K562 (cell line): ENCODE data around the gene RRBP1. TPM values are rescaled to one million over a fixed set of nuclear protein-coding genes. Genes with fewer than 3 reads are reported as not detected.
A peak's percentile ranks its signal among the peaks of the same experiment; 100 is the strongest.

ENCODE experiments used
- ATF1 ChIP-seq, 2 experiments: fragments of 450-650 bp in 1 of 2; IDR thresholded peaks; 2 replicates each; pipeline ENCODE4 v1.6.1; 2016; ENCODE audit warnings: missing compliant biosample characterization in 1 of 2, missing genetic modification characterization in 1 of 2
- CEBPZ ChIP-seq: fragments of 150-350 bp; IDR thresholded peaks from 2 replicates; pipeline ENCODE4 v1.6.1; 2014; ENCODE audit warnings: low read depth, mild to moderate bottlenecking, low read length, borderline replicate concordance
- CHAMP1 ChIP-seq: fragments of 450-650 bp; IDR thresholded peaks from 2 replicates; pipeline ENCODE4 v1.6.1; 2016; ENCODE audit warnings: mild to moderate bottlenecking
- CTCF ChIP-seq, 3 experiments: IDR thresholded peaks in 2 of 3; conservative IDR thresholded peaks in 1 of 3; 2 replicates each; pipeline ENCODE4 v1.5.1; 2011 to 2012; ENCODE audit warnings: low read length in 3 of 3, mild to moderate bottlenecking in 3 of 3, control low read depth in 2 of 3, improper control_type of control experiment in 1 of 3, inconsistent platforms in 1 of 3, low read depth in 1 of 3, mixed read lengths in 1 of 3, moderate library complexity in 1 of 3; ENCODE audit not compliant: insufficient read depth in 2 of 3
- ELF1 ChIP-seq: fragments of 200-800 bp; sonication (Bioruptor generic); IDR thresholded peaks from 2 replicates; pipeline ENCODE4 v1.6.1; 2016; ENCODE audit warnings: missing genetic modification characterization, missing compliant biosample characterization
- ELK1 ChIP-seq: sonication (generic); formaldehyde crosslinking; IDR thresholded peaks from 2 replicates; pipeline ENCODE4 v1.8.1; 2022; ENCODE audit warnings: missing genetic modification reagents
- FOS ChIP-seq: IDR thresholded peaks from 3 replicates; pipeline ENCODE4 v1.6.1; 2011; ENCODE audit not compliant: insufficient read length; ENCODE audit errors: extremely low read depth
- L3MBTL2 ChIP-seq: fragments of 450-650 bp; IDR thresholded peaks from 2 replicates; pipeline ENCODE4 v1.6.1; 2016; ENCODE audit warnings: mild to moderate bottlenecking, moderate library complexity
- LCOR ChIP-seq: sonication (generic); formaldehyde crosslinking; IDR thresholded peaks from 2 replicates; pipeline ENCODE4 v1.8.0; 2022; ENCODE audit warnings: mild to moderate bottlenecking, missing genetic modification reagents
- MTA1 ChIP-seq: fragments of 450-650 bp; IDR thresholded peaks from 2 replicates; pipeline ENCODE4 v1.6.1; 2017; ENCODE audit warnings: borderline replicate concordance
- PHF20 ChIP-seq: fragments of 450-650 bp; IDR thresholded peaks from 2 replicates; pipeline ENCODE4 v1.6.1; 2018; ENCODE audit not compliant: partially characterized antibody
- RFX7 ChIP-seq: fragments of 250-450 bp; sonication (Bioruptor Pico); IDR thresholded peaks from 2 replicates; pipeline ENCODE4 v1.5.1; 2021; ENCODE audit warnings: mild to moderate bottlenecking
- SOX6 ChIP-seq: fragments of 450-650 bp; IDR thresholded peaks from 2 replicates; pipeline ENCODE4 v1.6.1; 2014; ENCODE audit warnings: mild to moderate bottlenecking
- THRA ChIP-seq: fragments of 450-650 bp; IDR thresholded peaks from 2 replicates; pipeline ENCODE4 v1.6.1; 2017; ENCODE audit warnings: mild to moderate bottlenecking, moderate library complexity
- TRIM28 ChIP-seq: fragments of 450-650 bp; IDR thresholded peaks from 2 replicates; pipeline ENCODE4 v1.6.1; 2017
- ZNF699 ChIP-seq: fragments of 250-450 bp; sonication (Bioruptor Pico); IDR thresholded peaks from 2 replicates; pipeline ENCODE4 v1.8.0; 2021; ENCODE audit warnings: mild to moderate bottlenecking, moderate library complexity; ENCODE audit not compliant: insufficient replicate concordance
- ZNF76 ChIP-seq: fragments of 250-450 bp; sonication (Bioruptor Pico); IDR thresholded peaks from 2 replicates; pipeline ENCODE4 v1.4.0; 2020; ENCODE audit warnings: mild to moderate bottlenecking, moderate library complexity, borderline replicate concordance
- polyA plus RNA-seq, 8 experiments: library from polyadenylated mRNA; depleted of rRNA in 4 of 8; stranded (reverse) in 5 of 8; unstranded in 3 of 8; fragments of >200 nt; fragmentation: Nextera tagmentation in 2 of 8; fragmentation: Illumina TruSeq in 1 of 8; extraction: Ambion mirVana in 2 of 8; extraction: Trizol in 1 of 8; gene quantifications; 2 replicates each; pipeline versions ENCODE4 v1.2.1 to v1.2.3, GENCODE V29; 2011 to 2014; ENCODE audit warnings: inconsistent platforms in 1 of 8, missing spikeins in 1 of 8
- total RNA-seq, 7 experiments: library from RNA; depleted of rRNA in 6 of 7; stranded (reverse); fragments of >200 nt in 6 of 7; fragmentation: Illumina TruSeq in 2 of 7; extraction: Trizol in 2 of 7; gene quantifications; 2 replicates each; pipeline versions ENCODE4 v1.2.1 to v1.2.3, GENCODE V29; 2011 to 2021; ENCODE audit warnings: low replicate concordance in 1 of 7

Gene RRBP1
- total and polyA plus RNA-seq, 9 of the 15 experiments (the other 6 are each of a cell fraction or from before 2014, with no cell fraction given): 0.84 to 32.0 (median 17.6) TPM

GRCh38 chr20:17682103-17682888 lies at the start of gene RRBP1 (continued):
- no peak for TF ChIP-seq CHAMP1
- TF ChIP-seq CTCF (IDR thresholded peaks at IDR 0.05 in 2 of 3, conservative IDR thresholded peaks at IDR 0.05 in 1 of 3; ENCODE audit: insufficient read depth in 2 of 3, low read depth in 1 of 3, low read length in 3 of 3): peak; percentile 66 to 81 (median 67)
- no peak for TF ChIP-seq RFX7
- TF ChIP-seq PHF20: no peak
- TF ChIP-seq CEBPZ: no peak
- no peak for TF ChIP-seq ELK1 (CRISPR knock-in tag)
- 0 out of 2 replicates have a peak, but pooled peaks have one; percentile 23 for TF ChIP-seq L3MBTL2
- TF ChIP-seq LCOR (CRISPR knock-in tag): no peak
- no peak for TF ChIP-seq ZNF699
- TF ChIP-seq SOX6: 0 out of 2 replicates have a peak, but pooled peaks have one; percentile 20
- no peak for TF ChIP-seq ZNF76 (CRISPR knock-in tag)
- TF ChIP-seq ATF1 (CRISPR knock-in tag; IDR thresholded peaks at IDR 0.05): no peak
- 0 out of 2 replicates have a peak, but pooled peaks have one; percentile 2 for TF ChIP-seq ATF1 (tag; IDR thresholded peaks at IDR 0.05)
- TF ChIP-seq MTA1: peak; percentile 49; the same call in 1 of the 2 replicates
- no peak for TF ChIP-seq THRA
- TF ChIP-seq ELF1 (tag): peak; percentile 24; the same call in 1 of the 2 replicates
- no peak for TF ChIP-seq TRIM28
- peak; percentile 90 for TF ChIP-seq FOS
